Measurements from ENCODE around the gene SLC10A6. TPM values are rescaled to one million over a fixed set of nuclear protein-coding genes. Genes with fewer than 3 reads are reported as not detected.

SLC10A6 gene
- total and polyA plus RNA-seq, 2 experiments from 2014 or later = not detected

DNA sequence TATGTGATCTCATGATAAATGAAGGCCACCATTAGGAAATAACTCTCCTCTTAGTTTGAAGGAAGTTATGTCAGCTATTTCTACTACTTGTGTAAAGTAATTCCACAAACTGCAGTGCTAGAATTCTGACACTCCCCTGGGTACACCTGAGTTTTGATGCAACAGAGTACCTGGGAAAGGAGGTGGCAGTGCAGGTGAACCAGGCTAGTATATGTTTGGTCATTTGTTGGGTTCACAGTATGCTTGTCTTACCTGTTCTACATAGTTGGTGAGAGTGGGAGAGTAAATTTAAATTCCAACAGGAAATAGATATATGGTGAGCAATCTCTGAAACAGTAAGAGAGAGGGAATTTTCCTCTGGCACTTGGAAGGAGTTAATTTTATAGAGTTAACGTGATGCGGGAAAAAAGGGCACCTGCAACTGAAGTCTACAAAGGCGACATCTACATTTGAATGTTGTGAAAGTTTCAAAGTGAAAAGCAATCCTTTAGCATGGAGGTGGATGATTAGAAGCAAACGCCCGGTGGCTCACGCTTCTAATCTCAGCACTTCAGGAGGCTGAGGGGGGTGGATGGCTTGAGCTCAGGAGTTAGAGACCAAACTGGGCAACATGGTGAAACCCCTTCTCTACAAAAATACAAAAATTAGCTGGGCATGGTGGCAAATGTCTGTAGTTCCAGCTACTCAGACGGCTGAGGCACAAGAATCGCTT lies 8.3 kb upstream of the SLC10A6 start:
- TF ChIP-seq, protein P1, sequence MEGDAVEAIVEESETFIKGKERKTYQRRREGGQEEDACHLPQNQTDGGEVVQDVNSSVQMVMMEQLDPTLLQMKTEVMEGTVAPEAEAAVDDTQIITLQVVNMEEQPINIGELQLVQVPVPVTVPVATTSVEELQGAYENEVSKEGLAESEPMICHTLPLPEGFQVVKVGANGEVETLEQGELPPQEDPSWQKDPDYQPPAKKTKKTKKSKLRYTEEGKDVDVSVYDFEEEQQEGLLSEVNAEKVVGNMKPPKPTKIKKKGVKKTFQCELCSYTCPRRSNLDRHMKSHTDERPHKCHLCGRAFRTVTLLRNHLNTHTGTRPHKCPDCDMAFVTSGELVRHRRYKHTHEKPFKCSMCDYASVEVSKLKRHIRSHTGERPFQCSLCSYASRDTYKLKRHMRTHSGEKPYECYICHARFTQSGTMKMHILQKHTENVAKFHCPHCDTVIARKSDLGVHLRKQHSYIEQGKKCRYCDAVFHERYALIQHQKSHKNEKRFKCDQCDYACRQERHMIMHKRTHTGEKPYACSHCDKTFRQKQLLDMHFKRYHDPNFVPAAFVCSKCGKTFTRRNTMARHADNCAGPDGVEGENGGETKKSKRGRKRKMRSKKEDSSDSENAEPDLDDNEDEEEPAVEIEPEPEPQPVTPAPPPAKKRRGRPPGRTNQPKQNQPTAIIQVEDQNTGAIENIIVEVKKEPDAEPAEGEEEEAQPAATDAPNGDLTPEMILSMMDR (IDR thresholded peaks at IDR 0.05; ENCODE audit: low read depth, low read length) = no peak
- Histone ChIP-seq H3K9me3 (ENCODE audit: low read depth) (no peaks in the 10 kb centered on the region), H3K27me3 (no peaks in the 10 kb centered on the region), H3K4me1 (ENCODE audit: low read depth) (peaks cover 4% of the 10 kb centered on the region), H3K27ac (no peak overlapping the region), H3K4me3 (no peak overlapping the region), H3K36me3 (no peaks in the 10 kb centered on the region)
- no peak for DNase-seq (ENCODE audit: low read depth in 1 of 2, low spot score in 1 of 2)

- Histone ChIP-seq H3K4me1 (ENCODE audit: low read depth) (peaks cover 4% of the 10 kb centered on the region), H3K27ac (no peak overlapping the region), H3K36me3 (no peaks in the 10 kb centered on the region), H3K9me3 (ENCODE audit: low read depth) (no peaks in the 10 kb centered on the region), H3K4me3 (no peak overlapping the region), H3K27me3 (no peaks in the 10 kb centered on the region)
- TF ChIP-seq, protein P1 (IDR thresholded peaks at IDR 0.05; ENCODE audit: low read depth, low read length) = no peak
- no peak for DNase-seq (ENCODE audit: low read depth in 1 of 2, low spot score in 1 of 2)
Measured at GRCh38 chr4:86856896-86857295, 7.7 kb upstream of the SLC10A6 start.

DNA sequence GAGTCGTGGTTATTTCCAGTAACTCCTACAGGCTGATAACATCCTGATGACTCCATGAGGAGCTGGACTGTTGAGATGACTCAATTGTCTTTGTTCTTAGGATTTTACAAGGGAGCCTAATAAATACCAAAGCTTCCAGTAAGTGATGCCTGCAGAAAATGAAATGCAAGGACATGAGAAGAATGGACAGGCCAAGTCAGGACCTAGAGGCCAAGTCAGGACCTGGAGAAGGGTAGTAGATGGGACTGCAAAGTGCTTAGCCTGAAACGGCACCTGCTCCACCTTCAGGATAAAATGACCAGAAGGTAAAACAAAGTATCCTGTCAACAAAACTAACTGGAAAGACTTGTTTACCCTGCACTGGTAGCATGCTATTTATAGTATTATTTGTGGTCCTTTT lies 6.4 kb upstream of the SLC10A6 start:
- peaks cover 4% of the 10 kb centered on the region for H3K4me1 ChIP-seq (ENCODE audit: low read depth)
- TF ChIP-seq, protein P1 (IDR thresholded peaks at IDR 0.05; ENCODE audit: low read depth, low read length) = no peak
- no peaks in the 10 kb centered on the region for H3K36me3 ChIP-seq
- H3K27ac ChIP-seq = no peak overlapping the region
- no peaks in the 10 kb centered on the region for H3K9me3 ChIP-seq (ENCODE audit: low read depth)
- H3K4me3 ChIP-seq = no peak overlapping the region
- DNase-seq (ENCODE audit: low read depth in 1 of 2, low spot score in 1 of 2) = peak in 1 of 2 donors; percentile 62
- no peaks in the 10 kb centered on the region for H3K27me3 ChIP-seq

- no peak overlapping the region for H3K4me3 ChIP-seq
- no peak for DNase-seq (ENCODE audit: low read depth in 1 of 2, low spot score in 1 of 2)
- TF ChIP-seq, protein P1 (IDR thresholded peaks at IDR 0.05; ENCODE audit: low read depth, low read length) = no peak
- no peak overlapping the region for H3K27ac ChIP-seq
- no peaks in the 10 kb centered on the region for H3K27me3 ChIP-seq
- H3K9me3 ChIP-seq (ENCODE audit: low read depth) = no peaks in the 10 kb centered on the region
- H3K36me3 ChIP-seq = no peaks in the 10 kb centered on the region
- peaks cover 4% of the 10 kb centered on the region for H3K4me1 ChIP-seq (ENCODE audit: low read depth)
Measured at GRCh38 chr4:86853209-86853608, 4.0 kb upstream of the SLC10A6 start.

DNA sequence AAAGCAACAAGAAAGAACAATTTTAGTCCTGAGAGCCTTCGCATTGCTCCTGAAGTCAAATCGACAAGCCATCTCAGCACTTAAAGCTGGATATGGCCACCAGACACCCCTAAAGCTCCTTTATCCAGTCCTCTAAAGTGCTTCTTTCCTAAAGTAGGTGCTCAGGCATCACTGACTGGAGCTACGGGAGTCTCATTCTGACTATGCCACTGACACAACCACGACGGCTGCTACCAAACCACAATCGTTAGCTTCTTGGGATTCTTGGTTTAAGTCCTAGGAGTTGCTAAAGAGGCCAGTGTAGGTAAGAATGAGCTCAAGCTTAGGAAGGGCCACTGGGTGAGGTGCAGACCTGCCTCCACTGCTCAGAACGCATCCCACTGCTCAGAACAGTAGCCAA lies 1.0 kb downstream of the SLC10A6 start:
- H3K4me1 ChIP-seq (ENCODE audit: low read depth) = no peaks in the 10 kb centered on the region
- TF ChIP-seq, protein P1 (IDR thresholded peaks at IDR 0.05; ENCODE audit: low read depth, low read length) = no peak
- no peaks in the 10 kb centered on the region for H3K9me3 ChIP-seq (ENCODE audit: low read depth)

More for the DNA sequence above, 1.0 kb downstream of the SLC10A6 start:
- no peaks in the 10 kb centered on the region for H3K27me3 ChIP-seq
- H3K4me3 ChIP-seq = no peak overlapping the region
- no peak overlapping the region for H3K27ac ChIP-seq
- H3K36me3 ChIP-seq = no peaks in the 10 kb centered on the region
- no peak for DNase-seq (ENCODE audit: low read depth in 1 of 2, low spot score in 1 of 2)
